Measurements from ENCODE around the gene FBXO31. TPM values are rescaled to one million over a fixed set of nuclear protein-coding genes. Genes with fewer than 3 reads are reported as not detected.

Gene FBXO31
- total and polyA plus RNA-seq, 3 experiments from 2014 or later = 27.4 to 40.9 (median 35.6) TPM

GRCh38 chr16:87333581-87334331 is 49.8 kb downstream of the FBXO31 start:
- Mint-ChIP-seq H3K4me3 (no peak overlapping the region), H3K27me3 (peaks cover 0 to 2% of the 10 kb centered on the region in 2 donors), H3K36me3 (peaks cover 0 to 81% (median 3%) of the 10 kb centered on the region in 3 donors), H3K4me1 (peaks cover 0 to 7% (median 2%) of the 10 kb centered on the region in 3 donors), H3K27ac (no peak overlapping the region), H3K9me3 (no peaks in the 10 kb centered on the region)
- DNase-seq = no peak
- ChIA-PET CTCF (interaction anchor here (1.4 kb wide), 1 partner anchor 49 kb away, joined by 4 read pairs; the partner anchor contains the start of gene FBXO31), POLR2A (interaction anchor here (0.5 kb wide), 1 partner anchor 58 kb away, joined by 3 read pairs; no protein-coding TSS in a partner anchor)
- Histone ChIP-seq H3K27me3 (ENCODE audit: insufficient read depth, low read length, poor library complexity, severe bottlenecking) (no peaks in the 10 kb centered on the region), H3K4me3 (ENCODE audit: low read length) (no peak overlapping the region), H3K9me3 (ENCODE audit: low read length) (no peaks in the 10 kb centered on the region), H3K36me3 (ENCODE audit: insufficient read depth, low read length) (peaks cover 8% of the 10 kb centered on the region), H3K4me1 (ENCODE audit: insufficient read depth, low read length) (no peaks in the 10 kb centered on the region), H3K27ac (ENCODE audit: low read depth, low read length) (no peak overlapping the region)

DNA sequence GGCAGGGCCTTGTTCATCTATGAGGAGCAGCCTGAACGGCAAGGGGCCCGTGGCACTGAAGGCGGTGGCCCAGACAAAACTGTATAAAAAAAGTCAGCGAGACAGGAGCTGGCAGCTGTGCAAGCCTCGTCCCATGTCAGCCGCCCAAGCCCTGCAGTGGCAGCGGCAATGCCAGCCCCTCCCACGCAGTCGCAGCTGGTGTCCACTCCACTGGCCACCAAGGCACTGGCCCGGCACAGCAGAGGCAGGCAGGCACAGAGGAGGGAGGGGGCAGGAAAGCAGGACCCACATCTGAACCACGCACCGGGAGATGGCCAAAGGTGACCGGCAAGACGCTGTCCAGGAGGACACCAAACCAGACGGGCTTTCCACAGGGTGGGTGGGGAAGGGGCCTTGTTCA is 50.5 kb downstream of the FBXO31 start:
- H3K4me3 Mint-ChIP-seq = no peak overlapping the region
- ChIA-PET POLR2A (interaction anchor here (0.5 kb wide), 1 partner anchor 57 kb away, joined by 3 read pairs; no protein-coding TSS in a partner anchor), CTCF (interaction anchor here (1.4 kb wide), 1 partner anchor 50 kb away, joined by 4 read pairs; the partner anchor contains the start of gene FBXO31)
- no peaks in the 10 kb centered on the region for H3K9me3 Mint-ChIP-seq
- Histone ChIP-seq H3K27me3 (ENCODE audit: insufficient read depth, low read length, poor library complexity, severe bottlenecking) (no peaks in the 10 kb centered on the region), H3K27ac (ENCODE audit: low read depth, low read length) (no peak overlapping the region), H3K4me3 (ENCODE audit: low read length) (no peak overlapping the region), H3K36me3 (ENCODE audit: insufficient read depth, low read length) (peaks cover 8% of the 10 kb centered on the region), H3K4me1 (ENCODE audit: insufficient read depth, low read length) (no peaks in the 10 kb centered on the region), H3K9me3 (ENCODE audit: low read length) (no peaks in the 10 kb centered on the region)
- H3K36me3 Mint-ChIP-seq = peaks cover 0 to 83% (median 2%) of the 10 kb centered on the region in 3 donors
- H3K4me1 Mint-ChIP-seq = peaks cover 0 to 7% (median 2%) of the 10 kb centered on the region in 3 donors
- H3K27ac Mint-ChIP-seq = peak overlapping the region in 1 of 8 donors; percentile 15
- peaks cover 0 to 2% of the 10 kb centered on the region in 2 donors for H3K27me3 Mint-ChIP-seq
- no peak for DNase-seq

GRCh38 chr16:87332150-87332549 is 51.4 kb downstream of the FBXO31 start:
- POLR2A ChIA-PET = interaction anchor here (1.0 kb wide), 1 partner anchor 13 kb away, joined by 3 read pairs; no protein-coding TSS in a partner anchor
- Histone ChIP-seq H3K4me3 (ENCODE audit: low read length) (no peak overlapping the region), H3K36me3 (ENCODE audit: insufficient read depth, low read length) (peaks cover 8% of the 10 kb centered on the region), H3K9me3 (ENCODE audit: low read length) (no peaks in the 10 kb centered on the region), H3K4me1 (ENCODE audit: insufficient read depth, low read length) (no peaks in the 10 kb centered on the region), H3K27me3 (ENCODE audit: insufficient read depth, low read length, poor library complexity, severe bottlenecking) (no peaks in the 10 kb centered on the region), H3K27ac (ENCODE audit: low read depth, low read length) (no peak overlapping the region)
- CTCF ChIA-PET = no interaction called here
- H3K9me3 Mint-ChIP-seq = no peaks in the 10 kb centered on the region
- peak overlapping the region in 1 of 8 donors; percentile 68 for H3K27ac Mint-ChIP-seq
- peaks cover 0 to 2% of the 10 kb centered on the region in 2 donors for H3K27me3 Mint-ChIP-seq
- DNase-seq = no peak
- H3K36me3 Mint-ChIP-seq = peaks cover 0 to 79% (median under 1%) of the 10 kb centered on the region in 3 donors
- peaks cover 0 to 4% (median under 1%) of the 10 kb centered on the region in 3 donors for H3K4me1 Mint-ChIP-seq
- H3K4me3 Mint-ChIP-seq = no peak overlapping the region

DNA sequence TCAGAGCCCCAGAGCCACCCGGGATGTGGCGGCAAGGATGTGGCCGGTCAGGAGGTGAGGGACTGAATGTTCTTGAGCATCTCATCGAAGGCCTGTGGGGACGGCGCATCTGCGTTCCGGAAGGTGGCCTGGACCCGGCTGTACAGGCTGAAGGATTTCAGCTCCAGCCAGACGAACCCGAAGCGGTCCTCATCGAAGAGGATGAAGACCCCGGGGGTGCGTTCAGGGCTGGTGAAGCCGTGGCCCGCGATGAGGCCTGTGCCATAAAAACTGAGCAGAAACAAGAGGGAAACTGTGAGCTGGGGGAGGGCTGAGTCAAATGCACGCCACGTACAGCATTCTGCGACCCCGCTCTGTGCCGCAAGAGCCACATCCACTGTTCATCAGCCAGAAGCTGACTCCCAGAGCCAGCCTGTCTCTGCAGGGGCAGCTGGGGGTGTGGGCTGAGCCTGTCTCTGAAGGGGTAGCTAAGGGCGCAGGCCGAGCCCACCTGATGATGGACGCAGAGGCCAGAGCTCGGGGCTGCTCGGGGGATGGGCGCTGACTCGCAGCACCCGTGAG is 52.3 kb downstream of the FBXO31 start:
- H3K9me3 ChIP-seq (ENCODE audit: low read length) = no peaks in the 10 kb centered on the region
- CTCF ChIA-PET = no interaction called here
- no peak overlapping the region for H3K4me3 Mint-ChIP-seq
- H3K4me1 Mint-ChIP-seq = peaks cover 0 to 4% (median 0%) of the 10 kb centered on the region in 3 donors
- no peaks in the 10 kb centered on the region for H3K9me3 Mint-ChIP-seq
- DNase-seq = no peak
- H3K36me3 Mint-ChIP-seq = peaks cover 0 to 77% (median 0%) of the 10 kb centered on the region in 3 donors
- no peaks in the 10 kb centered on the region for H3K27me3 ChIP-seq (ENCODE audit: insufficient read depth, low read length, poor library complexity, severe bottlenecking)
- H3K4me1 ChIP-seq (ENCODE audit: insufficient read depth, low read length) = no peaks in the 10 kb centered on the region
- H3K27ac Mint-ChIP-seq = no peak overlapping the region
- no peak overlapping the region for H3K27ac ChIP-seq (ENCODE audit: low read depth, low read length)
- POLR2A ChIA-PET = interaction anchor here (0.5 kb wide), 1 partner anchor 13 kb away, joined by 3 read pairs; no protein-coding TSS in a partner anchor
- H3K4me3 ChIP-seq (ENCODE audit: low read length) = no peak overlapping the region
- peaks cover 8% of the 10 kb centered on the region for H3K36me3 ChIP-seq (ENCODE audit: insufficient read depth, low read length)
- H3K27me3 Mint-ChIP-seq = no peaks in the 10 kb centered on the region

DNA sequence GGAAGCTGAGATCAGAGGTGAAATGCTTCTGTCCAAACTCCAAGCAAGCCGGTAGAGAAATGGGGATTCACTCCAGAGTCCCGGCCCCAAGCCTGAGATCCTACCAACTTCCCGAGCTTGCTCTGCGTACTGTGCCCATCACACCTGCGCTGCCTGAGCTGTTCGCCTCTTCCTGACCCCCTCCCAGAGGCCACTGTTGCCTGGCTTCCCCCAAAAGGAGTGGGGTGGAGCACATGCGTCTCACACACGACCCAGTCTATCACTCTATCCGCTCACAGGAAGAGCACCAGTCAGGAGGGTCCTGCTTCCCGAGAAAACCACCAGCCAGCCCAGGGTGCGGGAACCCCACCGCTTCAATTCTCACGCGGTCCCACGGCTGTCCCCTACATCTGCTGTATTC is 52.9 kb downstream of the FBXO31 start:
- Histone ChIP-seq H3K36me3 (ENCODE audit: insufficient read depth, low read length) (peaks cover 8% of the 10 kb centered on the region), H3K27me3 (ENCODE audit: insufficient read depth, low read length, poor library complexity, severe bottlenecking) (no peaks in the 10 kb centered on the region), H3K27ac (ENCODE audit: low read depth, low read length) (no peak overlapping the region), H3K9me3 (ENCODE audit: low read length) (no peaks in the 10 kb centered on the region), H3K4me3 (ENCODE audit: low read length) (no peak overlapping the region), H3K4me1 (ENCODE audit: insufficient read depth, low read length) (no peaks in the 10 kb centered on the region)
- ChIA-PET CTCF (no interaction called here), POLR2A (no interaction called here)
- H3K27ac Mint-ChIP-seq = no peak overlapping the region
- no peak for DNase-seq
- no peak overlapping the region for H3K4me3 Mint-ChIP-seq
- H3K4me1 Mint-ChIP-seq = peaks cover 0 to 4% (median 0%) of the 10 kb centered on the region in 3 donors
- no peaks in the 10 kb centered on the region for H3K27me3 Mint-ChIP-seq
- no peaks in the 10 kb centered on the region for H3K9me3 Mint-ChIP-seq
- H3K36me3 Mint-ChIP-seq = peaks cover 0 to 71% (median 0%) of the 10 kb centered on the region in 3 donors

DNA sequence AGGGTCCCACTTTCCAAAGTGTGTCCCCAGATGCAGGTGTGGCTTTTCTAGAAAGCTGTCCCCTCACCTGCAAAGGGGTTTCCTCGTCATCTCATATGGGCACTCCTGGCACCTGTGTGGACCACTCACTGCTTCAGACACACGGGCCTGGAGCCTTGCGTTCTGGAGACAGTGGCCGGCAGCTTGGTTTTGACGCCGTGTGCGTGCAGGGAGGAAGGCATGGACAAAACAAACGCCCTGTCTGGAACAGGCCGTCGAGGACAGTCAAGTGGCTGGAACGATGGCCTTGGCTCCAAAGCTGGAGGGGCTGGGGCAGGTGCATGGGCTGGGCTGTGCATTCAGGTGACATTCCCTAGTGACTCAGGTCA is 53.3 kb downstream of the FBXO31 start:
- no peak overlapping the region for H3K27ac ChIP-seq (ENCODE audit: low read depth, low read length)
- H3K4me3 Mint-ChIP-seq = no peak overlapping the region
- H3K4me1 Mint-ChIP-seq = peaks cover 0 to 4% (median 0%) of the 10 kb centered on the region in 3 donors
- no peak for DNase-seq
- H3K27me3 Mint-ChIP-seq = no peaks in the 10 kb centered on the region
- no peaks in the 10 kb centered on the region for H3K9me3 ChIP-seq (ENCODE audit: low read length)
- peaks cover 0 to 69% (median 0%) of the 10 kb centered on the region in 3 donors for H3K36me3 Mint-ChIP-seq
- no peaks in the 10 kb centered on the region for H3K4me1 ChIP-seq (ENCODE audit: insufficient read depth, low read length)
- no peak overlapping the region for H3K27ac Mint-ChIP-seq
- no peak overlapping the region for H3K4me3 ChIP-seq (ENCODE audit: low read length)
- H3K36me3 ChIP-seq (ENCODE audit: insufficient read depth, low read length) = peaks cover 8% of the 10 kb centered on the region
- no peaks in the 10 kb centered on the region for H3K9me3 Mint-ChIP-seq
- ChIA-PET POLR2A (no interaction called here), CTCF (no interaction called here)
- no peaks in the 10 kb centered on the region for H3K27me3 ChIP-seq (ENCODE audit: insufficient read depth, low read length, poor library complexity, severe bottlenecking)

DNA sequence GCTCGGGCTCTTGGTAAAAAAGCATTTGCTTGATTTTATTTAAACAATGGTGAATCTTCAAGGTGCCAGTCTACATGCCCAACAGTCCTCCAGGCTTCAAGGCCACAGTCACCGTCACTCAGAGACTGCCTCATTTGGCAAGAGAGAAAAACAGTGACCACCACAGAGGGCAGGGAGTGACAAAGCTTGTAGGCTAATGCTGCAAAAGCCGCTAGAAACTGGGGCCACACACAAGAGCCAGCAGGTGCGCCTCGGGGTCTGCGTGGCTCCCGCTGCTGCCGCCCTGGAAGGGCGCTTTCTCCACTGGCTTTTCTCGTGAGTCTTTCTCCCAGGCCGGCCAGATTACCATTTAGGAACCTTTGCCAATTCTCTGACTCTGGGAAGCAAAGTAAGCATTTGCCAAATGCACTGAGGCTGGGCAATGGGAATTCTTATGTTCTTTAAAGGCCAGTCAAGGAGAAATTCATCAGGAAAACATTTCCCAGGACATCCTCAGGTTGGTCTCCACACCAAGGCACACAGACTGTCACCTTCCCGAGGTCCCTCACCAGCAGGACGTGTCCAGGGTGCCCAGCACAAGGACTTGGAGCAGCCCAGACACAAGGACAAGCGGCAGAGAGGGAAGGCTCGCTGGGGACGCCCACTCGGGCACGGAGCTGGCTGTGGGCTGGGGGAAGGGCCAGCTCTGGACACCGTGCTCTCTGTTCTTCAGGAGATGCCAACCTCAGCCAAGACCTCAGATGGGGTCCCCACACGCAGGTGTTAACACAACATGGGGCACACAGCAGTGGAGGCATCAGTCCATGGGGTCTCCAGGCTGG is 53.9 kb downstream of the FBXO31 start:
- no peaks in the 10 kb centered on the region for H3K9me3 Mint-ChIP-seq
- Histone ChIP-seq H3K36me3 (ENCODE audit: insufficient read depth, low read length) (peaks cover 3% of the 10 kb centered on the region), H3K4me1 (ENCODE audit: insufficient read depth, low read length) (peaks cover 3% of the 10 kb centered on the region), H3K27me3 (ENCODE audit: insufficient read depth, low read length, poor library complexity, severe bottlenecking) (no peaks in the 10 kb centered on the region), H3K27ac (ENCODE audit: low read depth, low read length) (no peak overlapping the region), H3K4me3 (ENCODE audit: low read length) (no peak overlapping the region), H3K9me3 (ENCODE audit: low read length) (no peaks in the 10 kb centered on the region)
- no peak for DNase-seq
- POLR2A ChIA-PET = no interaction called here
- H3K27me3 Mint-ChIP-seq = no peaks in the 10 kb centered on the region
- peak overlapping the region in 1 of 8 donors; percentile 32 for H3K27ac Mint-ChIP-seq
- H3K4me1 Mint-ChIP-seq = peaks cover 0 to 6% (median under 1%) of the 10 kb centered on the region in 3 donors
- CTCF ChIA-PET = no interaction called here
- H3K36me3 Mint-ChIP-seq = peaks cover 0 to 64% (median 0%) of the 10 kb centered on the region in 3 donors
- no peak overlapping the region for H3K4me3 Mint-ChIP-seq

Data from CD8-positive, alpha-beta memory T cell (primary cell).